Osteoblast (primary cell): Measurements from ENCODE around the gene ANO10. TPM values are rescaled to one million over a fixed set of nuclear protein-coding genes. Genes with fewer than 3 reads are reported as not detected.

ENCODE experiments used
- DNase-seq: peaks from one replicate; pipeline ENCODE4 v3.0.0; 2011; ENCODE audit warnings: low spot score, mixed read lengths; ENCODE audit not compliant: insufficient read length; ENCODE audit errors: missing footprints
- H2AFZ ChIP-seq: 2 replicates; pipeline ENCODE4 v1.6.0; 2011; ENCODE audit warnings: mild to moderate bottlenecking, low read length
- H3K27ac ChIP-seq: 2 replicates; pipeline ENCODE4 v1.5.1; 2011; ENCODE audit warnings: mild to moderate bottlenecking, low read depth, low read length, moderate library complexity
- H3K27me3 ChIP-seq: 2 replicates; pipeline ENCODE4 v1.6.0; 2012; ENCODE audit warnings: mild to moderate bottlenecking, control low read depth, inconsistent platforms, low read length, moderate library complexity; ENCODE audit not compliant: insufficient read depth
- H3K36me3 ChIP-seq: 2 replicates; pipeline ENCODE4 v1.5.1; 2011; ENCODE audit warnings: mild to moderate bottlenecking, low read length, control low read depth, moderate library complexity; ENCODE audit not compliant: insufficient read depth
- H3K4me1 ChIP-seq: 2 replicates; pipeline ENCODE4 v1.5.1; 2011; ENCODE audit warnings: mild to moderate bottlenecking, low read length, control low read depth, moderate library complexity; ENCODE audit not compliant: insufficient read depth
- H3K4me2 ChIP-seq: 2 replicates; pipeline ENCODE4 v1.6.0; 2011; ENCODE audit warnings: mild to moderate bottlenecking, low read length; ENCODE audit not compliant: insufficient read depth
- H3K4me3 ChIP-seq: fragments of 200-600 bp; sonication (generic); 3 replicates; pipeline ENCODE4 v1.5.1; 2012; ENCODE audit warnings: mild to moderate bottlenecking, low read length, inconsistent platforms; ENCODE audit not compliant: insufficient read depth
- H3K79me2 ChIP-seq: 2 replicates; pipeline ENCODE4 v1.6.0; 2012; ENCODE audit warnings: mild to moderate bottlenecking, low read length, control low read depth, inconsistent platforms; ENCODE audit not compliant: insufficient read depth
- H3K9me3 ChIP-seq: 2 replicates; pipeline ENCODE4 v1.5.1; 2011; ENCODE audit warnings: low read depth, low read length, control low read depth
- H4K20me1 ChIP-seq: 2 replicates; pipeline ENCODE4 v1.6.0; 2012; ENCODE audit warnings: mild to moderate bottlenecking, low read length, control low read depth; ENCODE audit not compliant: insufficient read depth
- CTCF ChIP-seq: IDR thresholded peaks from 2 replicates; pipeline ENCODE4 v1.5.1; 2011; ENCODE audit warnings: mild to moderate bottlenecking, low read depth, low read length, moderate library complexity; ENCODE audit errors: extremely low read depth
- total RNA-seq: library from RNA; depleted of rRNA; stranded (reverse); fragments of >200 nt; gene quantifications from 2 replicates; pipeline ENCODE4 v1.2.3, GENCODE V29; 2012

ANO10 gene
- total RNA-seq, 1 donor: 55.7 TPM

GRCh38 chr3:43632269-43632733 lies 10.5 kb upstream of the ANO10 start:
- Histone ChIP-seq H3K27ac (peak overlapping the region; percentile 27), H2AFZ (no peak overlapping the region), H3K27me3 (no peaks in the 10 kb centered on the region), H3K4me1 (peaks cover 19% of the 10 kb centered on the region), H3K36me3 (no peaks in the 10 kb centered on the region), H3K79me2 (no peaks in the 10 kb centered on the region), H4K20me1 (no peaks in the 10 kb centered on the region), H3K4me2 (peak overlapping the region; percentile 11), H3K4me3 (no peak overlapping the region), H3K9me3 (no peaks in the 10 kb centered on the region)
- peak; percentile 71 for DNase-seq
- no peak for TF ChIP-seq CTCF

DNA sequence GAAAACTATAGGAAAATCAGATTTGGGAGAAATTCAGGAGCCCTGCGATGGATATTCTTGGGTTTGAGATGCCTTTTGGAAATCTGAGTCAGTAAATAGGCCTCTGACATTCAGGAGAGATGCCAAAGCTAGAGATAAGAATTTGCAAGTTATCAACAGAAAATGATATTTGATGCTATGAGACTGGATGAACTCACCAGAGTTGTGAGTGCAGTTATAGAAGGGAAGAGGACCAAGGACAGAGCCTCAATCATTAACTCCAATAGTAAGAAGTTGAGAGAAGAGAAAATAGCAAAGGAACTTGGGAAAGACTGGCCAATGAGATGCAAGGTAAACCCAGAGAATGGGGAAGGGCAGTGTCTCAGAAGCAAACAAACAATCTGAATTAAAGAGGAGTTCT lies 7.9 kb upstream of the ANO10 start:
- H3K4me2 ChIP-seq: no peak overlapping the region
- TF ChIP-seq CTCF: no peak
- H3K27ac ChIP-seq: no peak overlapping the region
- H3K4me3 ChIP-seq: no peak overlapping the region
- no peak for DNase-seq
- H3K36me3 ChIP-seq: no peaks in the 10 kb centered on the region
- H3K9me3 ChIP-seq: no peaks in the 10 kb centered on the region
- no peaks in the 10 kb centered on the region for H4K20me1 ChIP-seq
- no peaks in the 10 kb centered on the region for H3K27me3 ChIP-seq
- H3K79me2 ChIP-seq: no peaks in the 10 kb centered on the region
- H3K4me1 ChIP-seq: peaks cover 19% of the 10 kb centered on the region
- H2AFZ ChIP-seq: no peak overlapping the region

- no peak for DNase-seq
- no peak for TF ChIP-seq CTCF
Measured at GRCh38 chr3:43629257-43629656, 7.4 kb upstream of the ANO10 start.

DNA sequence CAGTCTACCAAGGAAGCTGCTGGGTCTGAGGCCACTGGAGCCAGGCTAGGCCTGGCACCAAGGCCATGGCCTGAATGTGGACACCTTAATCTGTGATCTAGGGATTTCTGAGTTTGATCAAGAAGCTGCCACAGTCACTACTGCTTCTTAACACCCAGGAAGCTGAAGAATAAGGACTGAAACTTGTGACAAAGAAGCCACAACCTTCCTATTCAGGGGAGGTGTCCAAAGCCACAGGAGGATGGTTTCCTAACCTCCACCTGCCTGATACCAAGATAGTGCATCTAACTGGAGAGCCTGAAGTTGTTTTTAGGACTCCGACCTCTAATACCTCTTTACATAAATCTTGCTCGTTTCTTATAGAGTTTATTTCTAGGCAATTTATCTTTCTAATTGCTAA lies 5.5 kb upstream of the ANO10 start:
- no peak for TF ChIP-seq CTCF
- Histone ChIP-seq H3K27me3 (no peaks in the 10 kb centered on the region), H3K9me3 (no peaks in the 10 kb centered on the region)

More at GRCh38 chr3:43629257-43629656, 7.4 kb upstream of the ANO10 start:
- Histone ChIP-seq H3K4me3 (no peak overlapping the region), H4K20me1 (no peaks in the 10 kb centered on the region), H2AFZ (no peak overlapping the region), H3K27ac (no peak overlapping the region), H3K4me1 (peaks cover 19% of the 10 kb centered on the region), H3K4me2 (no peak overlapping the region), H3K79me2 (no peaks in the 10 kb centered on the region), H3K9me3 (no peaks in the 10 kb centered on the region), H3K27me3 (no peaks in the 10 kb centered on the region), H3K36me3 (no peaks in the 10 kb centered on the region)

More for the DNA sequence above, 5.5 kb upstream of the ANO10 start:
- Histone ChIP-seq H3K79me2 (no peaks in the 10 kb centered on the region), H4K20me1 (no peaks in the 10 kb centered on the region), H3K4me2 (no peak overlapping the region), H3K4me1 (peaks cover 11% of the 10 kb centered on the region), H2AFZ (no peak overlapping the region), H3K27ac (no peak overlapping the region), H3K36me3 (no peaks in the 10 kb centered on the region), H3K4me3 (no peak overlapping the region)
- no peak for DNase-seq
